SK-N-SH (cell line): Measurements from ENCODE around the gene SYNE1. TPM values are rescaled to one million over a fixed set of nuclear protein-coding genes. Genes with fewer than 3 reads are reported as not detected.
A peak's percentile ranks its signal among the peaks of the same experiment; 100 is the strongest.

Experiments used
- CTCF ChIA-PET: fragments of 300-600, 350-600 bp; formaldehyde crosslinking; extraction: SDS; loops from one replicate; lab custom pipeline; 2021; lab: Yijun Ruan, JAX
- POLR2A ChIA-PET: fragments of 350-600 bp; sonication (Branson Sonifier 250); formaldehyde crosslinking; extraction: SDS; loops from one replicate; lab custom pipeline; 2020; ENCODE audit warnings: antibody characterized with exemption, inconsistent platforms; lab: Yijun Ruan, JAX
- DNase-seq: peaks from one replicate; pipeline ENCODE4 v3.0.0; 2012
- H2AFZ ChIP-seq: fragments of 200-600 bp; sonication (generic); 2 replicates; pipeline ENCODE4 v1.8.1; 2016; ENCODE audit warnings: antibody characterized with exemption, mild to moderate bottlenecking, low read depth
- H3F3A ChIP-seq: fragments of 200-600 bp; sonication (generic); replicated peaks from 2 replicates; pipeline ENCODE3; 2016; ENCODE audit warnings: antibody characterized with exemption, mild to moderate bottlenecking; ENCODE audit not compliant: insufficient read depth
- H3K27ac ChIP-seq, 2 experiments: fragments of 200-500 bp in 1 of 2; fragments of 200-600 bp in 1 of 2; sonication (Bioruptor generic) in 1 of 2; sonication (generic), shearing (Covaris generic) in 1 of 2; 2 replicates each; pipeline versions ENCODE4 v1.5.1 to v1.6.1; 2014 to 2016; ENCODE audit warnings: low read depth in 2 of 2, inconsistent platforms in 1 of 2, low read length in 1 of 2, mild to moderate bottlenecking in 1 of 2, mixed read lengths in 1 of 2
- H3K27me3 ChIP-seq: fragments of 200-600 bp; sonication (generic), shearing (Covaris generic); 2 replicates; pipeline ENCODE4 v1.6.1; 2016; ENCODE audit warnings: mixed run types; ENCODE audit not compliant: insufficient read depth
- H3K36me3 ChIP-seq, 2 experiments: fragments of 200-500 bp in 1 of 2; fragments of 200-600 bp in 1 of 2; sonication (Bioruptor generic) in 1 of 2; sonication (generic) in 1 of 2; replicated peaks in 1 of 2; 2 replicates each; pipeline versions ENCODE3 to v1.5.1; 2014 to 2016; ENCODE audit warnings: low read length in 1 of 2, mild to moderate bottlenecking in 1 of 2; ENCODE audit not compliant: insufficient read depth in 2 of 2, control insufficient read depth in 1 of 2
- H3K4me1 ChIP-seq, 2 experiments: fragments of 200-500 bp in 1 of 2; fragments of 200-600 bp in 1 of 2; sonication (Bioruptor generic) in 1 of 2; sonication (generic), shearing (Covaris generic) in 1 of 2; 2 replicates each; pipeline versions ENCODE4 v1.5.1 to v1.6.1; 2014 to 2016; ENCODE audit warnings: low read depth in 1 of 2, low read length in 1 of 2, mixed run types in 1 of 2; ENCODE audit not compliant: insufficient read depth in 2 of 2, control insufficient read depth in 1 of 2
- H3K4me2 ChIP-seq: fragments of 200-600 bp; sonication (generic), shearing (Covaris generic); 2 replicates; pipeline ENCODE4 v1.6.1; 2017; ENCODE audit warnings: mixed run types
- H3K4me3 ChIP-seq, 2 experiments: fragments of 200-500 bp in 1 of 2; fragments of 200-600 bp in 1 of 2; sonication (Bioruptor generic) in 1 of 2; sonication (generic), shearing (Covaris generic) in 1 of 2; 2 replicates each; pipeline versions ENCODE4 v1.5.1 to v1.8.1; 2014 to 2016; ENCODE audit warnings: low read depth in 2 of 2, inconsistent platforms in 1 of 2, low read length in 1 of 2, mild to moderate bottlenecking in 1 of 2, mixed read lengths in 1 of 2, moderate library complexity in 1 of 2
- H3K79me2 ChIP-seq: fragments of 200-600 bp; sonication (generic); 2 replicates; pipeline ENCODE4 v1.8.1; 2017; ENCODE audit warnings: mild to moderate bottlenecking; ENCODE audit not compliant: insufficient read depth
- H3K9ac ChIP-seq: fragments of 200-600 bp; sonication (generic); 2 replicates; pipeline ENCODE4 v1.6.1; 2017; ENCODE audit warnings: mixed run types
- H3K9me2 ChIP-seq: fragments of 200-600 bp; sonication (generic); 2 replicates; pipeline ENCODE4 v1.6.1; 2017; ENCODE audit warnings: mixed run types
- H3K9me3 ChIP-seq: fragments of 200-600 bp; sonication (generic); 2 replicates; pipeline ENCODE4 v1.6.1; 2017; ENCODE audit warnings: mixed run types, mild to moderate bottlenecking, moderate library complexity
- H4K20me1 ChIP-seq: fragments of 200-600 bp; sonication (generic); 2 replicates; pipeline ENCODE4 v1.6.1; 2017; ENCODE audit warnings: mild to moderate bottlenecking, mixed run types; ENCODE audit not compliant: insufficient read depth
- CHD2 ChIP-seq: fragments of 150-350 bp; IDR thresholded peaks from 2 replicates; pipeline ENCODE4 v1.6.1; 2018; ENCODE audit warnings: low read length; ENCODE audit not compliant: partially characterized antibody
- EP300 ChIP-seq, 2 experiments: IDR thresholded peaks; 2 replicates each; pipeline versions ENCODE4 v1.4.0 to v1.6.1; 2012; ENCODE audit warnings: borderline replicate concordance in 1 of 2, low read depth in 1 of 2, low read length in 1 of 2
- EZH2phosphoT487 ChIP-seq: fragments of 200-600 bp; sonication (generic); IDR thresholded peaks from 2 replicates; pipeline ENCODE4 v1.6.1; 2017; ENCODE audit warnings: low read depth, mixed run types, mild to moderate bottlenecking, antibody characterized with exemption, moderate library complexity, borderline replicate concordance
- FOSL2 ChIP-seq: IDR thresholded peaks from 2 replicates; pipeline ENCODE4 v1.4.0; 2012; ENCODE audit warnings: low read depth, mild to moderate bottlenecking, moderate library complexity, borderline replicate concordance
- GABPA ChIP-seq: IDR thresholded peaks from 2 replicates; pipeline ENCODE4 v1.4.0; 2012; ENCODE audit warnings: low read depth, mild to moderate bottlenecking
- GATA2 ChIP-seq: sonication (generic); formaldehyde crosslinking; IDR thresholded peaks from 2 replicates; pipeline ENCODE4 v1.5.0; 2020; ENCODE audit warnings: mild to moderate bottlenecking, missing genetic modification reagents
- JUND ChIP-seq: IDR thresholded peaks from 2 replicates; pipeline ENCODE4 v1.4.0; 2012
- NFIC ChIP-seq: IDR thresholded peaks from 2 replicates; pipeline ENCODE4 v1.4.0; 2012; ENCODE audit warnings: borderline replicate concordance
- RFX5 ChIP-seq: IDR thresholded peaks from 2 replicates; pipeline ENCODE4 v1.6.1; 2012; ENCODE audit warnings: mild to moderate bottlenecking, improper control_type of control experiment, low read length
- TCF12 ChIP-seq: IDR thresholded peaks from 2 replicates; pipeline ENCODE4 v1.4.0; 2012
- WGBS: methylation state at CpG from one replicate; pipeline ENCODE4 v1.1.6; 2017; ENCODE audit warnings: low lambda C conversion rate; 5-methylcytosine and 5-hydroxymethylcytosine counted together
- polyA plus RNA-seq, 3 experiments: library from polyadenylated mRNA; depleted of rRNA; stranded (reverse); fragments of >200 nt; gene quantifications; 2 replicates each; pipeline ENCODE4 v1.2.3, GENCODE V29; 2012
- TF ChIP-seq, protein P1 (sequence below): IDR thresholded peaks from 2 replicates; pipeline ENCODE4 v1.6.1; 2012; ENCODE audit warnings: mild to moderate bottlenecking, low read depth, low read length, moderate library complexity
- TF ChIP-seq, protein P2 (sequence below): IDR thresholded peaks from 2 replicates; pipeline ENCODE4 v1.4.0; 2012; ENCODE audit warnings: low read depth
- TF ChIP-seq, protein P3 (sequence below): IDR thresholded peaks from 2 replicates; pipeline ENCODE4 v1.4.0; 2012; ENCODE audit warnings: low read depth, borderline replicate concordance

The SYNE1 gene
- polyA plus RNA-seq, 1 of the 3 experiments (the other 2 are of a cell fraction) = 31.1 TPM

DNA sequence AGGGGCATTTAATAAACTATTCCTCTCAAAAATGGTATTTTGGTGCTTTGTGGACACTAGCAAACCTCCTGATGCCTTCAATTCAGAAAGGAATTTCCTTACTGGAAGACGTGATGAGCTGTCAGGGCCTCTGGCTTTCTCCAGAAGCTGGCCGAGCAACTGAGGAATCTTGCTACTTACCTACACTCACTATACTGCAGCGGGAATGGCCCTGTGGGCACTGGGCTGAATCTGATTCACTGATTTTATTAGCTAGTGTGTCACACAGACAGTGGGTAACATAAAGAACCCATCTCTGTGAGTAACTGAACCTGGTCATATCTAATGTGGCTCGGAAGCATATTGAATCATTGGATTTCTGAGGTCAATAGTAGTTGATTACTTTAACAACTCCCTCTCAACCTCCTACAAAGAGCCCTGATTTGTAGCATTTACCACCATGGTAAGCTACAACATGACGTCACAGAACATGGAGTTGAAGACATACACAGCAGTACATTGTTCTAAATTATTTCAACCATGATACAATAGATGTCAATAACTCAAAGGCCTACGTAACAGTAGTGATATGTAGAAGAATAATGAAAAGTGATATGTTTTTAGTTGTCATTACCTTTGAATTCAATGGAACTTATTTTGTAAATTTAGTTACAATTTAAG, 232.1 kb downstream of the SYNE1 start:
- Histone ChIP-seq H3K9me3 (no peaks in the 10 kb centered on the region), H3F3A (no peaks in the 10 kb centered on the region), H3K4me3 (no peak overlapping the region), H3K27me3 (no peaks in the 10 kb centered on the region), H3K9ac (no peak overlapping the region), H3K4me1 (no peaks in the 10 kb centered on the region; a peak in 1 of 4 replicates), H2AFZ (no peak overlapping the region), H3K27ac (peak overlapping the region in 1 of 2 experiments; percentile 20; a peak in 2 of 4 replicates), H3K79me2 (no peaks in the 10 kb centered on the region), H4K20me1 (no peaks in the 10 kb centered on the region), H3K4me2 (no peak overlapping the region), H3K9me2 (no peaks in the 10 kb centered on the region), H3K36me3 (peaks cover 0 to 36% of the 10 kb centered on the region in 2 experiments)
- 82% methylated on average over 6 of the region's 6 CpGs for WGBS
- DNase-seq = no peak
- ChIA-PET CTCF (no interaction called here), POLR2A (no interaction called here)
- TF ChIP-seq JUND (no peak), GATA2 (no peak)
- TF ChIP-seq, protein P1, sequence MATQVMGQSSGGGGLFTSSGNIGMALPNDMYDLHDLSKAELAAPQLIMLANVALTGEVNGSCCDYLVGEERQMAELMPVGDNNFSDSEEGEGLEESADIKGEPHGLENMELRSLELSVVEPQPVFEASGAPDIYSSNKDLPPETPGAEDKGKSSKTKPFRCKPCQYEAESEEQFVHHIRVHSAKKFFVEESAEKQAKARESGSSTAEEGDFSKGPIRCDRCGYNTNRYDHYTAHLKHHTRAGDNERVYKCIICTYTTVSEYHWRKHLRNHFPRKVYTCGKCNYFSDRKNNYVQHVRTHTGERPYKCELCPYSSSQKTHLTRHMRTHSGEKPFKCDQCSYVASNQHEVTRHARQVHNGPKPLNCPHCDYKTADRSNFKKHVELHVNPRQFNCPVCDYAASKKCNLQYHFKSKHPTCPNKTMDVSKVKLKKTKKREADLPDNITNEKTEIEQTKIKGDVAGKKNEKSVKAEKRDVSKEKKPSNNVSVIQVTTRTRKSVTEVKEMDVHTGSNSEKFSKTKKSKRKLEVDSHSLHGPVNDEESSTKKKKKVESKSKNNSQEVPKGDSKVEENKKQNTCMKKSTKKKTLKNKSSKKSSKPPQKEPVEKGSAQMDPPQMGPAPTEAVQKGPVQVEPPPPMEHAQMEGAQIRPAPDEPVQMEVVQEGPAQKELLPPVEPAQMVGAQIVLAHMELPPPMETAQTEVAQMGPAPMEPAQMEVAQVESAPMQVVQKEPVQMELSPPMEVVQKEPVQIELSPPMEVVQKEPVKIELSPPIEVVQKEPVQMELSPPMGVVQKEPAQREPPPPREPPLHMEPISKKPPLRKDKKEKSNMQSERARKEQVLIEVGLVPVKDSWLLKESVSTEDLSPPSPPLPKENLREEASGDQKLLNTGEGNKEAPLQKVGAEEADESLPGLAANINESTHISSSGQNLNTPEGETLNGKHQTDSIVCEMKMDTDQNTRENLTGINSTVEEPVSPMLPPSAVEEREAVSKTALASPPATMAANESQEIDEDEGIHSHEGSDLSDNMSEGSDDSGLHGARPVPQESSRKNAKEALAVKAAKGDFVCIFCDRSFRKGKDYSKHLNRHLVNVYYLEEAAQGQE = no peak
- TF ChIP-seq, protein P2, sequence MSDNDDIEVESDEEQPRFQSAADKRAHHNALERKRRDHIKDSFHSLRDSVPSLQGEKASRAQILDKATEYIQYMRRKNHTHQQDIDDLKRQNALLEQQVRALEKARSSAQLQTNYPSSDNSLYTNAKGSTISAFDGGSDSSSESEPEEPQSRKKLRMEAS = no peak

GRCh38 chr6:152404086-152404857, 232.9 kb downstream of the SYNE1 start:
- H3K9me3 ChIP-seq = no peaks in the 10 kb centered on the region
- no peaks in the 10 kb centered on the region for H3K79me2 ChIP-seq
- H3K27me3 ChIP-seq = no peaks in the 10 kb centered on the region
- H3K36me3 ChIP-seq = peaks cover 0 to 33% of the 10 kb centered on the region in 2 experiments
- H3K27ac ChIP-seq = peak overlapping the region in 1 of 2 experiments; percentile 20; a peak in 1 of 4 replicates
- TF ChIP-seq RFX5 (no peak), EP300 (IDR thresholded peaks at IDR 0.05; ENCODE audit: borderline replicate concordance in 1 of 2, low read depth in 1 of 2, low read length in 1 of 2) (no peak), GABPA (no peak), FOSL2 (no peak), TCF12 (no peak), EZH2phosphoT487 (no peak), CHD2 (no peak), NFIC (no peak)
- TF ChIP-seq, protein P3, sequence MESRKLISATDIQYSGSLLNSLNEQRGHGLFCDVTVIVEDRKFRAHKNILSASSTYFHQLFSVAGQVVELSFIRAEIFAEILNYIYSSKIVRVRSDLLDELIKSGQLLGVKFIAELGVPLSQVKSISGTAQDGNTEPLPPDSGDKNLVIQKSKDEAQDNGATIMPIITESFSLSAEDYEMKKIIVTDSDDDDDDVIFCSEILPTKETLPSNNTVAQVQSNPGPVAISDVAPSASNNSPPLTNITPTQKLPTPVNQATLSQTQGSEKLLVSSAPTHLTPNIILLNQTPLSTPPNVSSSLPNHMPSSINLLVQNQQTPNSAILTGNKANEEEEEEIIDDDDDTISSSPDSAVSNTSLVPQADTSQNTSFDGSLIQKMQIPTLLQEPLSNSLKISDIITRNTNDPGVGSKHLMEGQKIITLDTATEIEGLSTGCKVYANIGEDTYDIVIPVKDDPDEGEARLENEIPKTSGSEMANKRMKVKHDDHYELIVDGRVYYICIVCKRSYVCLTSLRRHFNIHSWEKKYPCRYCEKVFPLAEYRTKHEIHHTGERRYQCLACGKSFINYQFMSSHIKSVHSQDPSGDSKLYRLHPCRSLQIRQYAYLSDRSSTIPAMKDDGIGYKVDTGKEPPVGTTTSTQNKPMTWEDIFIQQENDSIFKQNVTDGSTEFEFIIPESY = no peak
- no peak overlapping the region for H3K4me3 ChIP-seq
- no peaks in the 10 kb centered on the region for H4K20me1 ChIP-seq
- no peak overlapping the region for H3K9ac ChIP-seq
- no peaks in the 10 kb centered on the region for H3K9me2 ChIP-seq
- CTCF ChIA-PET = no interaction called here
- peaks cover 1% of the 10 kb centered on the region for H3F3A ChIP-seq
- H2AFZ ChIP-seq = no peak overlapping the region
- 71% methylated on average over 6 of the region's 6 CpGs for WGBS
- H3K4me1 ChIP-seq = no peaks in the 10 kb centered on the region; a peak in 1 of 4 replicates
- POLR2A ChIA-PET = no interaction called here
- no peak overlapping the region for H3K4me2 ChIP-seq
- DNase-seq = no peak
